GM19035 (cell line): Measurements from ENCODE around the gene ENO2.

Experiments used
- ATAC-seq: cut with Tn5 transposase; IDR thresholded peaks from one replicate; pipeline ENCODE4 v1.9.1; 2021; ENCODE audit not compliant: unreplicated experiment

ENO2 gene

DNA sequence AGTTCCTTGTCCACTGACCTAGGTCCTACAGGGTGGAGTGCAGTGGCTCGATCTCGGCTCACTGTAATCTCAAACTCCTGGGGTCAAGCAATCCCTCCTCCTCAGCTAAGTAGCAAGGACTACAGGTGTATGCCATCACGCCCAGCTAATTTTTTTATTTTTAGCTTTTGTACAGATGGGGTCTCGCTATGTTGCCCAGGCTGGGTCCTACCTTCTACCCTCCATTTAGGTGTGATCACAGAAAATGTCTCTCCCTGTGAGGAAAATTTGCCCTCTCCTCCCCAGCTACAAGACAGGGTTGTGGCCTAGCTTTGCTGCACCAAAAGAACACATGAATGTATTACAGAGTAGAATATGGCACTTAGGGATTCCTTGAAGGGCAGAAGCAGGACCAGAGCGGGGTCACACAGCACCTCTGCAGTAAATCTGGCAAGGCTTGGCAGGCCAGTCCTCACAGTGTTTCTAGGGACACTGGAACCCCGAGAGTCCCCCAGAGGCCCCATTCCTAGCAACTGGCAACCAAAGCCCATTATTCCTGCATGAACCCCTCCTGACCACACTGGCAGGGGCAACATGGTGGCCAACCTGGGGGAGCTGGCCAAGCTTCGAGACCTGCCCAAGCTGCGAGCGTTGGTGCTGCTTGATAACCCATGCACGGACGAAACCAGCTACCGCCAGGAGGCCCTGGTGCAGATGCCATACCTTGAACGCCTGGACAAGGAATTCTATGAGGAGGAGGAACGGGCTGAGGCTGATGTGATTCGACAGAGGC is 2.0 kb upstream of the ENO2 start:
- ATAC-seq, result no peak

DNA sequence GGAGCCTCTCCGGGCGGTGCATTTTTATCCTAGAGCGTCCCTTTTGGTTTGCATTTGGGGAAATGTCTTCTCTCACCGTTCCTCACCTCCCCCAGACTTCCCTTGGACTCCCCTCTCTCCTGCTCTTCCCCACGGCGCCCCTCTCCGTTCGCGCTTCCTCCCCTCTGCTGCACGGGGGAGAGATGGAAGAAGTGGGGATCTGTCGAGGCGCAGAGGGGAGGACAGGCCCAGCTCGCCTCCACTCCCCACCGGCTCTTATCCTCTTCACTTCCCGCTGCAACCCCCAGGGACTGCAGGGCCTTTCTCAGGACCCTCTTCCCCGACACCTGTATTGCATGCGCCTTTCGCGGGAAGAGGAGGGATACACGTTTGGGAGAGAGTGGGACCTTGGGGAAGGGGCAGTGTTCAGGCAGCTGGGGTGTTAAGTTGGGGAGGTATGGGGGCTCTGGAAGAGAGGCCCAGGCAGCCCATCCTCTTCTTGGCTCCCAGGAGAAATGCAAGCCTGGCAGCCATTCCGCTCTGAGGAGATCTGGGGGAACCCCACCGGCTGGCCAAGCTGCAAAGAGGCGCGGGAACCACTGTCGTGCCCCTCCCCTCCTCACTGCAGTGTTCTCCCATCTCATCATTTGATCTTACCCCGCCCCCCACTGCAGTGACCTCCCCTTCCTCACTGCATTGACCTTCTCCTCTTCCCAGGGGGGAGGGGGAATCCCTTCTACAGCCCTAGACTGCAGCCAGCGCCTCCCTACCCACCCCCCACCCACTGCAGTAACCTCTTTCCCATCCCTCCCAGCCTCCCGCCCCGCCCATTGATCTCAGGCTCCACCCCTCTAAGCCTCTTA is 788 bp downstream of the ENO2 start:
- no peak for ATAC-seq

DNA sequence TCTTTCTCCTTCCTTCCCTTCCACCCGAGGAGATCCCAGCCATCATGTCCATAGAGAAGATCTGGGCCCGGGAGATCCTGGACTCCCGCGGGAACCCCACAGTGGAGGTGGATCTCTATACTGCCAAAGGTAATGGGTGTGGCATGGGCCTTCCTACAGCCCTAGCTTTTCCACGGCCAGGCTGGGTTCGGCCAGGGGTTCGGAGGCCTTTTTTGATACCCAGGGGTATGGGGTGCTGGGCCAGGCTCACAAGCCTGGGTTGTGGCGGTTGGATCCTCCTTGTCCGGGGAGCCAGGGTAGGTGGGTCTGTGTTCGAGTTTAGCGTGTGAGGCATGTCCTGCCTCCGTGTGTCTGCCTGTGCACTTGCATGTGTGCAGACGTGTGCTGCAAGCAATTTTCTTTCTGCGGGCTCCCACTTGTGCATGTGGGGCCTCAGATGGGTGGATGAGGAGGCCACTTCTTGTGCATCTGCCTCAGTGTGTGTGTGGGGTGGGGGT is 1.5 kb downstream of the ENO2 start:
- ATAC-seq, result no peak

DNA sequence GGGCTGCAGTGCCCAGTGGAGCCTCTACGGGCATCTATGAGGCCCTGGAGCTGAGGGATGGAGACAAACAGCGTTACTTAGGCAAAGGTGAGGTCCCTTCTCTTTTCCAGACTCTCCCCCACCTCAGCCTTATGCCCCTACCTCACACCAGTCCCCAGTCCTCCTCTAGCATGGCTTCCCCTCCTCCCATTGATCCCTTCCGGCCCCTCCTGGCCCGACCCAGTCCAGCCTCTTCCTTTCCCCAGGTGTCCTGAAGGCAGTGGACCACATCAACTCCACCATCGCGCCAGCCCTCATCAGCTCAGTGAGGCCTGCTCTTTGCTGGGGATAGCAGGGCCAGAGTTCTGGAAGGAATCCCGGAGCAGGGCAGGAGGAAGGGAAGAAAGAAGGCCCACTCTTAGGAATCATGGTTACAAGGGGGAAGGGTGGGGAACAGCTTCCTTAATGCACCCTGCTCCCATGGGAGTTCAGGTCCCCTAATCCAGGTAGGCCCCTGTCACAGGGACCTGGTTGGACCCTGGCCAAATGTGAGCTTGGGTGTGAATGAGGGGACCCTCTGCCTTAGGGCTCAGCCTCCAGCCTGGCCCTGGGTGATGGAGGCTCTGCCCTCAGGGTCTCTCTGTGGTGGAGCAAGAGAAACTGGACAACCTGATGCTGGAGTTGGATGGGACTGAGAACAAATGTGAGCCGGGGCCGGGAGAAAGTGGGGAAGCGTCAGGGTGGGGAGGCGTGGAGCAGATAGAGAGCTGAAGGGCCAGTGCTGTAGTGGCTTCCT is 2.2 kb downstream of the ENO2 start:
- ATAC-seq, result no peak

DNA sequence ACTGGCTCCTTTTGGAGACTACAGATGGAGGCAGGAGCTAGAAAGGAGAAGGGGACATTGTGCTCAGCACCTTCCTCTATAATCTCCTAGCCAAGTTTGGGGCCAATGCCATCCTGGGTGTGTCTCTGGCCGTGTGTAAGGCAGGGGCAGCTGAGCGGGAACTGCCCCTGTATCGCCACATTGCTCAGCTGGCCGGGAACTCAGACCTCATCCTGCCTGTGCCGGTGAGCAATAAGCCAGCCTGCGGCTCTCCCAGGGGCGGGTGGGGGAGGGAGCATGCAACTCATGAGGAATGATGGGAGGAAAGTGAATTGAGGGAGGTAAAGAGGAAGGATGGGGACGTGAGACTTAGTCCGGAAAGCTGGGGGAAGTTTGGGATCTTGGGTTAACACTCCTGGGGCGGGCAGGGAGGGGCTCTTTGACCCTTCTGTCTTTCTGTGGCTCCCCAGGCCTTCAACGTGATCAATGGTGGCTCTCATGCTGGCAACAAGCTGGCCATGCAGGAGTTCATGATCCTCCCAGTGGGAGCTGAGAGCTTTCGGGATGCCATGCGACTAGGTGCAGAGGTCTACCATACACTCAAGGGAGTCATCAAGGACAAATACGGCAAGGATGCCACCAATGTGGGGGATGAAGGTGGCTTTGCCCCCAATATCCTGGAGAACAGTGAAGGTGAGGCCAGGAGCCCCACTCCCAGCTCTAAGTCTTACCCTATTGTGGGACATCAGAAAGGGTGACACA is 3.3 kb downstream of the ENO2 start:
- no peak for ATAC-seq

DNA sequence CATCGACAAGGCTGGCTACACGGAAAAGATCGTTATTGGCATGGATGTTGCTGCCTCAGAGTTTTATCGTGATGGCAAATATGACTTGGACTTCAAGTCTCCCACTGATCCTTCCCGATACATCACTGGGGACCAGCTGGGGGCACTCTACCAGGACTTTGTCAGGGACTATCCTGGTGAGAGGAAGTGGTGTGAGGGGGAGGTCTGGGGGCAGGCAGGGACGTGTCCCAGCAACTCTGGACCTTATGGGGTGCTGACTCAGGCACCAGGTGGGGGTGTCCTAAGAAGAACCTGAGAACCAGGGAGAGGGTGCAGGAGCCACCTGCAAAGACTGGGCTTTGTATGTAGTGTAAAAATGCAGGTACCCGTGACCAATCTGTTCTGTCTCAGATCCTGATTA is 5.2 kb downstream of the ENO2 start:
- no peak for ATAC-seq

DNA sequence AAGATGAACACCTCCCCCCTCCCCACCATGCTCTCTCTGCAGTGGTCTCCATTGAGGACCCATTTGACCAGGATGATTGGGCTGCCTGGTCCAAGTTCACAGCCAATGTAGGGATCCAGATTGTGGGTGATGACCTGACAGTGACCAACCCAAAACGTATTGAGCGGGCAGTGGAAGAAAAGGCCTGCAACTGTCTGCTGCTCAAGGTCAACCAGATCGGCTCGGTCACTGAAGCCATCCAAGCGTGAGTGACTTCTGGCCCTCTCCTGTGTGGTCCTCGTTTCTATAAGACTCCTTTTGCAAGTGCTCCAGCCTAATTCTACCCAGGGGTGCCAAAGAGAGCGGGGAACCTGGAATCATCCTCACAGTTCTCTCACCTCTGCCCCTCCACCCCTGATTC is 7.2 kb downstream of the ENO2 start:
- no peak for ATAC-seq

DNA sequence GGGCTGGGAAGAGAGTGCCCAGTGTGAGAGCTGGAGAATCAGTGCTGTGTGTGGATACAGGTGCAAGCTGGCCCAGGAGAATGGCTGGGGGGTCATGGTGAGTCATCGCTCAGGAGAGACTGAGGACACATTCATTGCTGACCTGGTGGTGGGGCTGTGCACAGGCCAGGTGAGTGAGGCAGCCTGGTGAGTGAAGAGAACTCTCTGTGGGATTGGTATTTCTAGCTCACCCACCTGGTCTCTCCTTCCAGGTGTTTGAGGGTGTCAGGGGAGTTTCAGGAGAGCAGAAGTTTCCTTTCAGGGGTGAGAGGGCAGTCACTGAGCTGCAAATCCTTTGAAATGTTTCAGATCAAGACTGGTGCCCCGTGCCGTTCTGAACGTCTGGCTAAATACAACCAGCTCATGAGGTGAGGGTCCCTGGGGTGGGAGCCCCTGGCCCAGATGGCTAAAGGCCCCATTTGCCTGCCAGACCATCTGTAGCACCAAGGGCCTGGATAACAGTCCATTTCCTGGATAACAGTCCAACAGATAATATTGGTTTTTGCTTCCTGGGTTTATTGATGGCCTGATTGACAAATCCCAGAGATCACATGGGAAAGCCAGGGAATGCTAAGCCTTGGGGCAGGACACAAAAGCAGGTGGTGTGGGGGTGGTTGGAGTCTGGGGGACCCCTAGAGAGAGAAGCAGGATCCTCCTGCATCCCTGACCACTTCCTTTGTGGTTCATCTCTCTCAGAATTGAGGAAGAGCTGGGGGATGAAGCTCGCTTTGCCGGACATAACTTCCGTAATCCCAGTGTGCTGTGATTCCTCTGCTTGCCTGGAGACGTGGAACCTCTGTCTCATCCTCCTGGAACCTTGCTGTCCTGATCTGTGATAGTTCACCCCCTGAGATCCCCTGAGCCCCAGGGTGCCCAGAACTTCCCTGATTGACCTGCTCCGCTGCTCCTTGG is 7.9 kb downstream of the ENO2 start:
- no peak for ATAC-seq

DNA sequence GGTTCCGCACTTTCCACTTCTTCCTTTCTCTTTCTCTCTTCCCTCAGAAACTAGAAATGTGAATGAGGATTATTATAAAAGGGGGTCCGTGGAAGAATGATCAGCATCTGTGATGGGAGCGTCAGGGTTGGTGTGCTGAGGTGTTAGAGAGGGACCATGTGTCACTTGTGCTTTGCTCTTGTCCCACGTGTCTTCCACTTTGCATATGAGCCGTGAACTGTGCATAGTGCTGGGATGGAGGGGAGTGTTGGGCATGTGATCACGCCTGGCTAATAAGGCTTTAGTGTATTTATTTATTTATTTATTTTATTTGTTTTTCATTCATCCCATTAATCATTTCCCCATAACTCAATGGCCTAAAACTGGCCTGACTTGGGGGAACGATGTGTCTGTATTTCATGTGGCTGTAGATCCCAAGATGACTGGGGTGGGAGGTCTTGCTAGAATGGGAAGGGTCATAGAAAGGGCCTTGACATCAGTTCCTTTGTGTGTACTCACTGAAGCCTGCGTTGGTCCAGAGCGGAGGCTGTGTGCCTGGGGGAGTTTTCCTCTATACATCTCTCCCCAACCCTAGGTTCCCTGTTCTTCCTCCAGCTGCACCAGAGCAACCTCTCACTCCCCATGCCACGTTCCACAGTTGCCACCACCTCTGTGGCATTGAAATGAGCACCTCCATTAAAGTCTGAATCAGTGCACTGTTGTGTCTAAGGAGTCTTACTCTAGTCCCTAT is 8.8 kb downstream of the ENO2 start:
- ATAC-seq, result no peak

DNA sequence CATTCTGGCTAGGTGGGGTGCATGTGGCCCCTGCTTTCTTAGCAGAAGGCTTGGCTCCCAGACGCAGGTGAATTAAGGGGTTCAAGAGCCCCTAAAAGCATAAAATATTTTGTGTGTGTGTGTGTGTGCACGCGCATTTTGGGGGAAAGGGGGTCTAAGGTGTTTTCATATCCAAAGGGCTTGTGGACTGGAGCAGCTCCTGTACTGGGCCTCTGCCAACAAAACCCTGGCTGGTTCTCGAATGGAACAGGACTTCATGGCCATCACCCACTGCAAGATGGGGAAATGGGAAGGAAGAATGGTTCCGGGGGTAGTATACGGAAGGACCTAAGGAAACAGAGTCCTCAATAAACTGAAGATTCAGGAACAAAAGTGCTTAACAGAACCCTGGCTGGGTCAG is 9.5 kb downstream of the ENO2 start:
- ATAC-seq, result no peak

DNA sequence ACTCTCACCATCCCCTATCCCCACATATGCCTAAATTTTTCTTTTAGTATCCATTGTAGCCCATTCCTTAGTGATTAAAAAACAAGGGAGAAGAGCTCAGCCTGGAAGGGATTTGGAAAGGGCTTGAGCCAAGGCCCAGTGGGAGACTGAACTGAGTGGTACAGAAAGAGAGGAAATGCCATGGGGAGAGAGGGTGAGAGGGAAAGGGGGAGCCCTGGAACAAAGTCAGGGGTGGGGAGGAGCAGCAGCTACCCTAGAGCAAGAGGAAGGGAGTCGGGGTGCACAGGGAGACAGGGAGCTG is 10.8 kb downstream of the ENO2 start:
- ATAC-seq, result no peak

DNA sequence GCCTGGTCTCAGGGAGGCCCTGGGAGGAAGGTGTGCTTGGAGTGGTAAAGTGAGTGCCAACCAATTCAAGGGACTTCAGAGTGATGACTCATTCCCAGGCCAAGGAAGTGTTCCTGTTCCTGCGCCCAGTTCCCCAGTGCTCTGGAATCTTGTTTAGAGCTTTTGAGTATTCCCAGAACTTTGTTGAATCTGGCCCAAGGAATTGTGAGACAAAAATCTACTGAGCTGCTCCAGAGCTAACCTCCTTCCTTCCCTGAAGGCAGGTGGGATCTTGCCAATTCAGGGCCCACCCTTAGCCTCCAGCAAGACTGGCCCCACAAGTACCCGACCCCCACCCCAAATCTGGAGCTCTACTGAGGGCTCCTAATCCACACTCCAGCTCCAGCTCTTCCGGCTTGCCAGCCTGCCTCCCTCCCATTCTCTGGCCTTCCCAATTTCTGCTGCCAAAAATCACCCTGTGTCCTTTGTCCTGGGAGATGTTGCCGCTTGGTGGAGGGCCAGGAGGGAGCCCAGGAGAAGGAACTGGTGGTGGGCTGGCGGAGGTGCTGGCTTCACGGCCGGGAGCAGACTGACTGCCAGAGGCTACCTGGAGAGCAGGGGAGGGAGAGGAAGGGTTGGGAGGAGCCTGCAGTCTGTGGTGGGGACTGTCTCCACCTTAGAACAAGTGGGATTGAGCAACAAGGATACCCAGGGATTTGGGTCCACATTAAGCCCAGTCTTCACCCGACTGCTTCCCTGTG is 11.3 kb downstream of the ENO2 start:
- ATAC-seq, result no peak

DNA sequence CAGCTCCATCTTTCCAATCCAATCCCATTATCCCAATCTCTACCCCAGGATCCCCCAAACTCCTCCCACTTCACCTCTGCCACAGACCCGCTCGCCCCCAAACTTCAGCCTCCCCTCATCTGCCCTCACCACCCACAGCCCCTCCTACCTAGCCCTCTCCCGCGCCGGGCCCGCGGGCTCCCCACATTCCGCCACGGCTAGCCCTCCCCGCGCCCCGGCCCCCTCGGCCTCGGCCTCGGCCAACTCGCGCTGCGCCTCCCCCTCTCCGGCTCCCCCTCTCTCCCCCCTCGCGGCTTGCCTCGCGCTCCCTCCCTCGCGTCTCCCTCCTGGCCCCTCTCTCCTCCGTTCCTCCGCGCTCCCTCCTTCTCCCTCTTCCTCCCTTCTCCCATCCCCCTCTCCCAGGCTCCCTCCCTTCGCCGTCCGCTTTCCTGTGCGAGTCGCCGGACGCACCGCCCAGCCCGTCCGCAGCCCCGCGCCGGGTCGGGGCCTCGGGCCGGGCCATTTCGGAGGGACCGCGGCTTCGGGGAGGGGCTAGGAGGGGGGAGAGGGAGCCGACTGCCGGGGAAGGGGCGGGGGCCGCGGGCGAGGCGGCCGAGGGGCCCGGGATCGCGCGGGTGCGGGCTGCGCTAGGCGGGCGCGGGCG is 13.1 kb downstream of the ENO2 start, which contains the start of gene ATN1:
ATN1 (plus strand) TSS at position 581 of the 643 bp plus-strand sequence. CDS start 6,043 bp downstream, outside the sequence.
- no peak for ATAC-seq

DNA sequence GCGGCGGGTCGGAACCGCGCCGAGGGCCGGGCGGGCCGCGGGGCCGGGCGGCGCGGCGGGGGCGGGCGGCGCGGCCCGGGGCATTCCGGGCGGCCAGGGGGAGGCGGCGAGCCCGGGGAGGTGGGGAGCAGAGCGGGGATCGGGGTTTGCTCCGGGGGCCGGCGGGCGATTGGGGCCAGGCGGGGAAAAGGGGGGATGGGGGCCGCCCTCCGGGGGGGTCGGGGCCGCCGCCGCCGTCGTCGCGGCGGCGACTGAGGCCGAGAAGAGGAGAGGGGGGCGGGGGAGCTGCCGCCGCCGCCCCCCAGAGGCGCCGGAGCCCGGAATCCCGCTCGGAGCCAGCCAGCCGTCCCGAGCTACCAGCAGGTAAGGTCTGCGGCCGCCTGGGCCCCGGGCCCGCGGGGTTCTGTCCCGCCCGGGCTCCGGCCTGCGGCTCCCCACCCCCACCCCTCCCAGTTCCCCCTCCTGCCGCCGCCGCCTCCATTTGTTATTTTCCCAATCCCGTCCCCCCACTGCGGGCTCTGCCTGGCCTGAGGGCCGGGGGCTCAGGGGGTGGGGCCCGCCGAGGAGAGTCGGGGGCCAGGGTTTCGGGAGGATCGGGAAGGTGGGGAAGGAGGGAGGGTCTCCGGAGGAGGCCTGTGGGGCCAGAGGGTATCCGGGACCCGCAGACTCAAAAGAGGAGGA is 13.8 kb downstream of the ENO2 start:
- no peak for ATAC-seq

DNA sequence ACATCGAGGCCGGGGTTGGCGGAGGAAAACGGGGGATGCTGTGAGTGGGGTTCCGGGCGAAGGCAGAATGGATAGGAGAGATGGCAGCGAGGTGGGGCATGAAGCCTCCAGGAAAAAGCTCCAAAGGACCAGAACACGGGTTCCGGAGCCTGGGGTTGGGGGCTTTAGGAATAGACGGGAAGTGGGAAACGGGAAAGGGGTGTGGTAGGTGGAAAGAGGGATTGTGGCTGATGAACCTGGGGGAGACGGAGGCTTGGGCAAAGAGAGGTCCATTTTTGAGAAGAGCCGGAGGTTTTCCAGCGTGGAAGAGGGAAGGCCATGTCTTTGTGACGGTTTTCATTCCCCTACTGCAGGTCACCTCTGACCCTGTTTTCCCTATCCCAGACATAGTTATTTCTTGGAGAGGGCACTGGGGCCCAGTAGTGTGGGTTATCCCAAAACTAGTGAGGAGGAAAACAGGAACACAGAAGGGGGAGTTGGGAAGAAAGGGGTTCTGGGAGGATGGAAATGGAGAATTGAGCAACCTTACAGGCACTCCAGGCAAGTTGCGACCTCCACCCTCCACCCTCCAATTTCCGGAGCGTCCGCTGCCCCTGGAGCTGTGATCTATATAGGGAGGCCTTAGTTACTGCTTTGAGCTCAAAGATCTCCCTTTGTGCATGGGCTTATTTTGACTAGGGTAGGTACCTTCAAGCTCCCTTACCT is 14.5 kb downstream of the ENO2 start:
- no peak for ATAC-seq
